NOMO-1 (cell line): Measurements from ENCODE around the gene PDE4B.
"Not testable (repeated sequence)": the region's sequence is repeated elsewhere in the genome, so short reads cannot be mapped to it uniquely, and the experiment has no call there.

Experiments
- DNase-seq, 2 experiments: peaks; one replicate each; lab custom pipeline; 2025; ENCODE audit not compliant: unreplicated experiment in 2 of 2; lab: John Stamatoyannopoulos, UW

The PDE4B gene

DNA sequence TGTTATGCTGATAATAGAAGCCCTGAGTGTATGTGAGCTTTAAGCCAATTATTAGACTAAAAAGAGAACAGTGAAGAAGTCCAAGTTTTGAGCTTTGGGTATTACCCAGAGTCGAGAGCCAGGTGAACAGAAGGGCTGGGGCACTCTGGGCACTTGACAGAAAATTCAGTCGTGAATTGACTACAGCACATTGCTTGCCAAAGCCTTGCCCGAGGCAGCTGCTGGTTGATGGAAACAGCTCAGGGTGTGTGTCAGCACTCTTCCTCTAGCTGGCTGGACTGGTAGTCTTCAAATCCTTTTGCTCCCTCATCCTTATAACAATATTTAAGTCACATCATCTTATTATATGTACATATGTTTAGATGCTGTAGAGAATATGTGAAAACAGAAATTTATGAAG, 21.3 kb downstream of the PDE4B start:
- no peak for DNase-seq

DNA sequence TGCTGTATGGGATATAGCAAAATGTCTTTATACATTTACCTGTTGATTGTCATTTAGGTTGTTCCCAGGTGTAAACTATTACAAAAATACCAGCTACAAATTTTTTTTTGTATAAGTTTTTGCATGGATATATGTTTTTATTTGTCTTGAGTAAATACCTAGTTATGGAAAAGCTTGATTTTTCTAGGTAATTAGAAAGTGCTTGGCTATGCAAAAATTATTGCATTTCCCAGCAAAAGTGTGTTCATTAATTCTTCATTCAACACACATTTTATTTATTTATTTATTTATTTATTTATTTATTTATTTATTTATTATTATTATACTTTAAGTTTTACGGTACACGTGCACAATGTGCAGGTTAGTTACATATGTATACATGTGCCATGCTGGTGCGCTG, 22.1 kb downstream of the PDE4B start:
- DNase-seq = no peak

DNA sequence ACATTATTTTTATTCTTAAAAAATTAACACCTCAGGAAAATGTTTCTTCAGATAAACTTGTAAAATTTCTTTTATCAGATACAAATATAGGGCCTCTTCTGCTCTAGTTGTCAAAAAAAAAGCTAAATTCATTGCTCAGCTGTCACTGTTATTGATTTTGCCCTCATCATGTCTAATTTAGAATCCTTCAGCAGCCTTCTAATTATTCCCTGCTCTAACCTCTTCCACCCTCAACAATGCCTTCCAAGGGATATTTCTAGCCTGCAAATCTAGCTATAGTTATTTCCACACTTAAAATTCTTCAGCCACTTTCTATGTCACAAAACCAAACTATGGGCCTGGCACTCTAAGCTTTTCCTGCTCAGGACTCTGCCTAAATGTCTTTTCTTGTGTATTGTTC, 25.2 kb downstream of the PDE4B start:
- DNase-seq = no peak

DNA sequence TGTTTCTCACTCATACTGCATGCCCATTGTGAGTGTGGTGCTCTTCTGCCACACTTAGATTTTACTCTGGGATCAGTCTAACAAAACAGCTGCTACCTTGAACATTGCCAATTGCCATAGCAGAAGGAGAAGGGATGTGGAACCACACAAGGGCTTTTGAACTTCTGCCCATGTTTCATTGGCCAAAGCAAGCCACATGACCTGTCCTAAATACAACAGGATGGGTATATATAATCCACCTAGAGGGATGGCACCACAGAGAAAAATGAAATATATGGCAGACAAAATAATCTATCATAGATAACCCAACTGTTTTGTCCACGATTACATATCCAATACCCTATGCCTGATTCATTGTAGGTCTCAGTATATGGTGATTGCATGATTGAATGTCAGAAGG, 26.3 kb downstream of the PDE4B start:
- DNase-seq = no peak

DNA sequence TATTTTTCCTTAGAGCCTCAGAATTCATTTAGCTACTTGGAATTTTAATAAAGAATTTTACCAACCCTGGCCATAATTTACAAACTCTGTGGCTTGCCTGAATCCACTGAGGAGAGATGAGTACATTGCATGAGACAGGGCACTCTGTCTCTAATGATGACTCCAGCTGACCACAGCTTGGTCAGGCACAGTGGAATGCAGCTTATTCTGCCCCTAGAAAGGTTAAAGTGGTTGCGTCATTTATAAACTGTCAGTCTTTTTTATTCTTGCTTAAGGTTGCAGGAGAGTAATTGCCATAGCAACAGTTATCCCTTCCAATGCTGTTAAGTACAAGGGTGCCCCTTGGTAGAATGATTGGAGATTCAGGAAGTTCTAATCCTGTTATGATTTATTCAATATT, 28.3 kb downstream of the PDE4B start:
- peak; percentile 23 to 32 for DNase-seq

DNA sequence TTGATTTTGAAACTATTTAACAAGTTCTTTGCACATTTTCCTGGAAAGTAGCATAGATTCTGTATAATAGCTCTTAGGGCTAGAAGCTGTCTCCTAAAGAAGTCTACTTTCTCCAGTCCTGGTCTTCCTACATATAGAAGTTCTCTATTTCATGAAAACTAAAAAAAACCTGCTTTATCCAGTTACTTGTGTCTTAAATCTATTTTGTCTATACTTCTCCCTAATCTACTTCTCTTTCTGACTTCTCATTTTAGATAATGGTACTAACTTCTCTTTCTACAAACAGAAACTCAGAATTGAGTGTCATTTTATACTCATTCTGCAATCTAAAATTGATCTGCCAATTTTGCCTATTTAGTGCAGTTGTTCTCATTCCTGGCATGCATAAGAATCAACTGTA, 28.7 kb downstream of the PDE4B start:
- DNase-seq = peak in 1 of 2 experiments; percentile 52

DNA sequence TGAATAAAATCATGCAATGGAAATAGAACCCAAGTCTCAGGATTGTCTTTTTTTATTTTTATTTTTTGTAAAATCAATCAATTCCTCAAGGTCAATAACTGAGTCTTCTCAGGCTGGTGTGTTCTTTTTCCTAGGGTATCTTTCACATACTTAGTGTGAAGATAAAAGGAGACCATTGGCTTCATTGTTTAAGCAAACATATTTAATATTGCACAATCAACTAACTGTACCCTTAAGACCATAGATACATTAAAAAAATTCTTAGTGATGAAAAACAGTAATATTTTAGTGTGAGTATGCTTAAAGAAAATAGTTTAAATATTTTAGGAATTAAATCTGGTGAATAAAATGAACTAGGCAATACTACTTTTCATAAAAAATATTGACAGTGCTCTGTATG, 31.4 kb downstream of the PDE4B start:
- no peak for DNase-seq

DNA sequence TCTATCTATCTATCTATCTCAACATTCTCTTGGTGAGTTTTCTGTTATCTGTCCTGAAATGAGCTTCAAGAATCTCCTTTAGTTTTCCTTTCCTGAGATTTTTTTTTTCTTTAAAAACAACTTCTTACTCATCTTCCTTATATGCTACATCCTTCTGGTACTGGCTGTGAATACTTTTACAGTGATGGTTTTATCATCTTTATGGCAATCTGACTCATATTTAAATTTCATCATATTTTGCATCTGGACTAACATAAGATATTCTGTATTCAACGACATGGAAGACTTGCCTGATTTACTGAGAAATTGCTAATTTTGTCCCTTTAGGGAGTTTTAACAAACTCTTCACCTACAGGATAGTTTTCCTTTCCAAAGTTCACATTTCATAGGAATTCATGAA, 33.0 kb downstream of the PDE4B start:
- no peak for DNase-seq

DNA sequence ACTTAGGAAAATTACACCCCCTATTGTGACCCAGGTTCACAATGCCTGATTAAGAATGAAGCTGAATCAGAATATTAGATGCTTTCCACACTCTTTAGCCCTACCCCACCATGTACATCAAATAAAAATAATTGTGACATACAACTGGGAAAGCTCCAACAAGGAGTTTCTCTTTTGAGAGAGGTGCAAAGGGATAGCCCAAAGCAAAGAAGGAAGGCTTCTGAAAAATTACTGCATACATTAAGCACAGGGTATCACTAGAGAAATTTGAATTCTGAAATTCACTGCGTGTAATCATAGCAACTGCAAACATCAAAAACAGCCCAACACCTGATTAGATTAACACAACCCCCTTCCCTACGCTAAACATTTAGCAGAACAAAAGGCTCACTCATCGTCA, 34.1 kb downstream of the PDE4B start:
- no peak for DNase-seq

DNA sequence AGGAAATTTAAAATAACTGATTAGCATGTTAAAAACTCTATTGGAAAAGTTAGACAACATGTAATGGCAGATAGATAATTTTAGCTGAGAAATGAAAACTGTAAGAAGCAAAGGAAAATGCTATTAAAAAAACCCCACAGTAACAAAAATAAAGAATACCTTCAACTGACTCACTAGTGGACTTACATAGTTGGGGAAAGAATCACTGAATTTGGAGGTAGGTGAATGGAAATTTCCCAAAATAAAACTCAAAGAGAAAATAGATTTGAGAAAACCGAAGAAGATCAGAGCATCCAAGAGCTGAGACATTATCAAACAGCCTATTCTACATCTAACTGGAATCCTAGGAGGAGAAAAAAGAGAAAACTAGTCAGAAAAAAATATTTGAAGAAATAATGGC, 34.7 kb downstream of the PDE4B start:
- no peak for DNase-seq

DNA sequence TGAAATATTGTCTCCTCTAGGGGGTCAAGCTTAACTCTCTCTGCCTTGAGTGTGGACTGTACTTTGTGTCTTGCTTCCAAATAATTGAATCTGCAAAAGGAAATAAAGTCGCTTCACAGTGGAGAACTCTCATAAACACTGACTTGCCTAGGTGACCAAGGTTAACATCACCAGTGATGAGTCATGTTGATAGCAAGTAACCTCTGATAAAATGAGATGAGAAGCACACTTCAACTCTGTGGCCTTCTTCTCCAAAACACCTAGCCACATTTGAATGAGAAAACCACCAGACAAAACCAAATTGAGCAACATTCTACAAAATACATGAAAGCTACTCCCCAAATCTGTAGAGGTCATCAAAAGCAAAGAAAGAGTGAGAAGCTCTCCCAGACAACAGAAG, 37.6 kb downstream of the PDE4B start:
- no peak for DNase-seq

DNA sequence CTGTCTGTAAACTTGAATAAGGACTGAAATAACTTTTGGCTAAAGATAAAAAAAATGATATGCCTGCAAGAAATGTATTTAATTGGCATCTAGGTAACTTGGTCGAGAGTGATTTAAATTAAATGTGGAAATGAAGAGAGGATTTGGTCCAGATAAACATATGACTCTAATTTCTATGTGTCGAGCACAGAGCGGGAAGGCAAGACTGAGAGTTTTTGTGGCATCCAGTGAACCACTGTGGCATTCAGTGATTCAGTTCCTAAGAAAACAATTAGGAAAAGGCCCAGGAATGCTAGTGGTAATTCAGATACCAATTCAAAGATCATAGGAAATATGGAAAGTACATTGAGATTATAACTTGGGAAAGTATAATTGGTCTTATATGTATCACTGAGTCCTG, 39.6 kb downstream of the PDE4B start:
- no peak for DNase-seq

DNA sequence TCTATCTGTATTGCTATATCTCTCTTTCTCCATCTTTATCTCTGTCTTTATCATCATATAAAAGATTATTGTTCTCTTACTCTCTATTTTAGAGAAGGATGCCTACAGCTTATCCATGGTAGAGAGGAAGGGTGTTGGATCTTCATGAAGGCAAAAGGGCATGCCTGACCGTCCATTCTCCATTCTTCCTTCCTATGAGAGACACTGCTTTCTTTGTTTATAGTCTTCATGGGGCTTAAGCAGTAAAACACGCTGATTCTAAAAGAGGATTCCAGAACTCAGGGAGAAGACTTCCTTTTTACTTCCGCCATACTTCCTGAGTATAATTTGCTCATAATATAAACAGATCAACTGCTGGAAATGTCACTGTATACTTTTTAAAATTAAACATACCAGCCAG, 44.0 kb downstream of the PDE4B start:
- no peak for DNase-seq

DNA sequence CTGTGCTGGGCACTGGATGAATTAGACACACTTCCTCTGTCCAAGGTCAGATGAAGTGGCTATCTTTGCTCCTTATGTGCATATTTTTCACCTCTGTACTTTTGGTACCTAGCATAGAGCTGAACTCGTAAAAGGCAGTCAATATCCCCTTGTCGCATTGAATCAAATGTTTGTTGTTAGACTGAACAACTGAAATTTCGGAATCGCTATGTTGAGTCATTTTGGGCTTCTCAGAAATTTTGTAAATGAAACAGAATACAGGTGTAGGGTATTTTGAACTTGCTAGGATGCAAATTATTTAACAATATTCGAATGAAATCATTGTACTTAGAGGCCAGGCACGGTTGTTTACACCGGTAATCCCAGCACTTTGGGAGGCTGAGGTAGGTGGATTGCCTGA, 48.0 kb downstream of the PDE4B start:
- DNase-seq = no peak

DNA sequence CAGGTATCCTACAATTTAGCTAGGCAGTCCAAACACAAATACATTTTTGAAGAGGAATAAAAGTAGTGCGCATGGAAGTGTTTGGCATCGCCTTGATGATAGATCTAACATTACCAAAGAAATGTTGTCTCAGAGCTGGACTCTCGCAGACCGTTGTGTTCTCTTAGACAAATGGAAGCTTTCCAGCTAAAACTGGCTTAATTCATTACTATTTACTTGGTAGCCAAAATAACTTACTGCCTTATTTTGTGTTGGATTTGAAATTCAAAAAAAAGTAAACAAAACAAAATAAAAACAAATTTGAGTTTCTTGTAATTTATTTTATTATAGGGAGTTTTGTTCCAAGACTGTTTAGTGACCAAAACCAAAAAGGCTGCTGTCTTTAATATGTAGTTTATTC, 51.6 kb downstream of the PDE4B start:
- no peak for DNase-seq

DNA sequence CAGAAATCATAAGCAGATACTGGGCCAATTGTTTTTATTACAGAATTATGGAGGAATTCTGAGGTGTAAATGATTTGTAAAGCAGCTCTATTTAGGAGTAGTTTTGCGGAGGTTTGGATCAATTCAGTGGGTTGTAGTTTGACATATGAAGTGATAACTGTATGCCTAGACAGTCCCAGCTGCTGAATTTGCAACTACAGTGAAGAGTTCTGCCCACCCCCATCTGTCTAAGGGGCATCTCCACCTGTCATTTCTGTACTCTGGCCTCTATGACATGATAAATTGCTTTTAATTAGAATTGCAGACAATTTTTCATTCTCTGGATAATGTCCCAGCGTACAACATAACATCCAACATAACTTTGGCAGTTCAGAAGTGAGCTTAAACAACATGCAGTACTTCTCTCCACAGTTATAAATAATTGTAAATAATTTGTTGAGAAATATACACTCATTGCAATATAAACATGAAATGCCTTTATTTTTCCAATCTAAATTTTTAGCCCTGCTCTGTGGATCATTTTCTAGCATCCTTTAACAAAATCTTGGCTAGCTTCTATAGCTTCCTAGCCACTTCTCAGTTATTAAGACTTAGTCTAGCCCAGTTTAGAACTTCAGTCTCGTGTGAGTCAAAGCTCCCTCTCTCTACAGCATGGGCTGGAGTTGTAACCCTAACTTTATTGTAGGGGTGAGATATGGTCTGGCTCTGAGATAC, 52.3 kb downstream of the PDE4B start:
- no peak for DNase-seq

DNA sequence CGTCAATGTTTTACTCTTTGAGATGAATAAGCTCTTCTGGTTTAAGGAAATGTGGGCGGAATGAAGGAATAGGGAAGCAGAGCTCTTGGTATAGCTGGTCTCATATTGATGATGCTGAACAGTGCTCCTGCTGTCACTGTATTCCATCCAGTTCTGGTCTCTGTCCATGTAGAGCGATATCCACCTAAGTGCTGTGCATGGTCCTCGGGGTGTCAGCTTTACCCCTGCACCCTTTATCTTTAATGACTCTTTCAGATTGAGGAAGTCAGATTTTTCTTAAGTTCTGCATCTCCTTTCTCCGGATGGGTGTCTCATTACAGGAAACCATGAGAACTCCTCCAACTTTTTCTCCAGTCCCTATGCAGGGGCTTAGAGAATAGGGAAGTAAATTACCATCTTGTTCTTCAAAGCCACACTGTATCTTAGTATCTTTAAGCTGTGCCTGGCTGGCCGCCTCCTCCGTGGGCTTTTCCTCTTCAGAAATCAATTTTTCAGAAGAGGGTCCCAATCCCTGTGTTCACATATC, 52.9 kb downstream of the PDE4B start:
- no peak for DNase-seq

DNA sequence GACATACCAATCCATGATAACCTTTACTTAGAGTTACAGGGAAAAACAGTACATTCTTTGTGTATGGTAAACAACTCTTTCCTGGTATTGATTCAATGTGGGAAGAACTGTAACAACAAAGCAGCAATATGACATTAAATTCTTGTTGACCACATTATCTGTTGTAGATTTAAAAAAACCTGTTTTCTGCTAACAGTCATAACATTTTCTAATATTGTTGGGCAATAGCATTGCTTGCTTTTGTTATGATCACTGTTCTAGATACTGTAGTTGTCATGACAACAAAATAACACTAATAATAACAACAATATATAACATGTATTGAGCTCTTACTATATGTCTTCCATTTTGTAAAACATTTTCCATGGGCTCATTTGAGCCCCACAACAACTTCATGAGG, 54.2 kb downstream of the PDE4B start:
- no peak for DNase-seq

DNA sequence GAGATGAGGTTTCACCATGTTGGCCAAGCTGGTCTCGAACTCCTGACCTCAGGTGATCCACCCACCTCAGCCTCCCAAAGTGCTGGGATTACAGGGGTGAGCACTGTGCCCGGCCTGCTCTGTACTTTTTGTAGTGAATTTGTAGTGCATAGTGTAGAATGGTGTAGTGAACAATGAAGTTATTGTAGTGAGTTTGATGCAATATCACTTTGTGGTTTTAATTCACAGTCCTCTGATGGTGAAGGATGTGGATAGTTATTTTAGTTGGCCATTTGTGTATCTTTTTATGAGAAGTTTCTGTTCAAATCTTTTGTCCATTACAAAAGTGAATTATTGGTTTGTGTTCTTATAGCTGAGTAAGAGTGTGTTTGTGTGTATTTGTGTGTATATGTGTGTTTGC, 57.6 kb downstream of the PDE4B start:
- no peak for DNase-seq

DNA sequence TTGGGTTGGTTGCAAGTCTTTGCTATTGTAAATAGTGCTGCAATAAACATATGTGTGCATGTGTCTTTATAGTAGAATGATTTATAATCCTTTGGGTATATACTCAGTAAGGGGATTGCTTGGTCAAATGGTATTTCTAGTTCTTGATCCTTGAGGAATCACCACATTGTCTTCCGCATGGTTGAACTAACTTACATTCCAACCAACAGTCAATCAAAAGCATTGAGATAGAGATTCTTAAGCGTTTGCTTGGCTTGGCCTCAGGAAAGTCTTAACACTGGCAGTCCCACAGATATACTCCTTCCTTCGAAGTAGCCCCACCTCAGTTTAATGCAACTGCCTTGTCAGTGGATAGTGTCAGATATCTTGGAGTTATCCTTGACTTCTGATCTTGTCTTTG, 63.9 kb downstream of the PDE4B start:
- not testable (repeated sequence) for DNase-seq

DNA sequence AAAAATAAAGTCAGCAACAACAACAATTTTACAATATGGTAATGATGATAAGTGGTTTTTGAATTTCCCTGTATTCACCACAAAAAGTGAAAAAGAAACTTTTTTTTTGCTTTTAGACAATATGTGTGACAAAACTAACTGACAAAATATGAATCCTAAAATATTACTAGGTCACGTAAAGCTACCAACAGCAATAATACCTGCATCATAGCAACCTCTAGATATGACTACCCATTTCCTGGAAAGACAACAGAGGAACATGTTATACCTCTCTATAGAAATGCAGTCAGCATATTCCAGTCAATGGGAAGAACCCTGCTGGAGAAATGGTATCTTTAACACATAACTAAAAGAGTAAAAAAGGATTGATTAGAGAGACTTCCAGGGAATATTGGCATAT, 73.7 kb downstream of the PDE4B start:
- no peak for DNase-seq

DNA sequence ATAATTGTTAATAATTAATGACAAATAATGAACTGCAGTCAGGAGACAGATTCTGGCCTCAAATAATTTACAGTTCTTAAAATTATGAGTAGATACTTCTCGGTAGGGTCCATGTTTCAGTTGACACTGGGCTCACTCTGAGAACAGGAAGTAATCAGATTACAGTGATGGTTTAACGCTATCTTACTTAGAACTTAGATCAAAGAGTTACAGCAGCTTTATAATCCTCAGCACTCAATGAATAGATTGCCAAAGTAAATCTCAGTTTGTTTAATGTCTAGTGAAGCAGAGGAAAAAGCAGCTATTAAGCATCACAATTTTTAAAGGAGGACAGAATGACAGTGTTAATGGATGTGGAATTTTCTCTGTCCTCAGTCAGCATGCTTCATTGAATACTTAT, 79.6 kb downstream of the PDE4B start:
- DNase-seq = no peak

DNA sequence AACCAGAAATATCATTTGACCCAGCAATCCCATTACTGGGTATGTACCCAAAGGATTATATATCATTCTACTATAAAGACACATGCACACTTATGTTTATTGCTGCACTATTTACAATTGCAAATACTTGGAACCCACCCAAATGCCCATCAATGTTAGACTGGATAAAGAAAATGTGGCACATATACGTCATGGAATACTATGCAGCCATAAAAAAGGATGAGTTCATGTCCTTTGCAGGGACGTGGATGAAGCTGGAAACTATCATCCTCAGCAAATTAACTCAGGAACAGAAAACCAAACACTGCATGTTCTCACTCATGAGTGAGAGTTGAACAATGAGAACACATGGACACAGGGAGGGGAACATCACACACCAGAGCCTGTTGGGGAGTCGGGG, 85.6 kb downstream of the PDE4B start:
- not testable (repeated sequence) for DNase-seq
